GM21360 (cell line): Measurements from ENCODE around the gene C19orf44.

Source experiments
- ATAC-seq: cut with Tn5 transposase; IDR thresholded peaks from one replicate; pipeline ENCODE4 v1.9.1; 2021; ENCODE audit warnings: mild to moderate bottlenecking, moderate library complexity; ENCODE audit not compliant: unreplicated experiment

Gene C19orf44

GRCh38 chr19:16516381-16516780, 20.2 kb downstream of the C19orf44 start:
- no peak for ATAC-seq

GRCh38 chr19:16516923-16517610, 20.9 kb downstream of the C19orf44 start:
- ATAC-seq = no peak

- no peak for ATAC-seq
Observed at GRCh38 chr19:16518061-16518460, 21.9 kb downstream of the C19orf44 start.

- ATAC-seq = no peak
Observed at GRCh38 chr19:16518483-16519229, 22.5 kb downstream of the C19orf44 start.

GRCh38 chr19:16519230-16519687, 23.1 kb downstream of the C19orf44 start:
- no peak for ATAC-seq

GRCh38 chr19:16520074-16520973, 24.1 kb downstream of the C19orf44 start:
- no peak for ATAC-seq

DNA sequence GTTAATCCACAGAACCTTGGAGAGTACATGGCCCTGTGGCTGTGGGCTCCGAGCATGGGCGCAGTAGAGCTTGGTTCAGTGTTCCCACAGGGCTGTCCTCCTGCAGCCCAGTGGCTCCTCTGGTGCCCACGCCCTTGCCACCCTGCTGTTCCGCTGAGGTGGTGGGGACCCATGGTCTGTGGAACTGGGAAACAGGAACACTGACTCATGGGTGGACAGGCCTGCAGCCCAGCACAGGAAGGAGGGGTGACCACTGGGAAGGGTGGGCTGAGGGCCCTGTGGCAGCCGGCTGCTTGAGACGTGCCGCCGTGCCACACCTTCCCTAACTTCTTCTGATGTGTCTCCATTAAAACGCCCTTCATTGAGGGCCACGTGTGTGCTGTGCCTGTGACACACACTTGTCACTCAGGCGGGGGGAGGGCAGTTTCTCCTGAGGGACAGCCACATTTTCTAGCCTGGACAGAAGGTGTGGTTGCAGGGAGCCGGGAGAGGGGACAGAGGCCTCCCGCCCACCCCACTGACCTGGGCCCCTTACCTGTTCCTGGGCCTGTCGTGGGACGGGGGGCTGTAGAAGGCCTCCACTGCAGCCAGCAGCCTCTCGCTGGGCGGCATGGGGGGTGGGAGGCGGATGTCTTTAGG, 24.9 kb downstream of the C19orf44 start:
- ATAC-seq = no peak

DNA sequence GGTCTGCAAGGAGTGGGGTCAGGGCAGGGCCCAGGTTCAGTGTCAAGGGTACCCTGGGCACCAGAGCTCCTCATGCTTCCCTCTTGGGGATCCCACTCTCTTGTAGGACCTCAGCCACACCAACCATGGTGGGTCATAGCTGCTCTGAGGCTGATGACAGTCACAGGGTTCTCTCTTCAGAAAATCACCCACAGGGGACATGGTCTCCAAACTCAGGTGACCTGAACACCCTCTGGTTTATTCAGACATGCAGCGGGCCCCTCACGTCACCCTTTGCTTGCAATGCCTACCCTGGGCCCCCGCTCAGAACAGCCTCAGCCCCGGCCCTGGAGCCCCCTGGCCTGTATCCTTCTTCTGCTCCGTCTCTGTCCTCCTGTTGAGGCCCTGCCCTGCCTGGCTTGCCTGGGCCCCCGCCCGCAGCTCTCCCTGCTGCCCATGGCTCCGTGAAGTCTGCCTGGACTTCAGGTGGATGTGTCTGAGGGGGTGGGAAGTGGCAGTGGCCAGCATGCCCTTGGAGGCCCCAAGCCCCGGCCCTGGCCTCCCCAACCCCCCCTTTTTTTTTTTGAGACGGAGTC, 25.6 kb downstream of the C19orf44 start:
- no peak for ATAC-seq

DNA sequence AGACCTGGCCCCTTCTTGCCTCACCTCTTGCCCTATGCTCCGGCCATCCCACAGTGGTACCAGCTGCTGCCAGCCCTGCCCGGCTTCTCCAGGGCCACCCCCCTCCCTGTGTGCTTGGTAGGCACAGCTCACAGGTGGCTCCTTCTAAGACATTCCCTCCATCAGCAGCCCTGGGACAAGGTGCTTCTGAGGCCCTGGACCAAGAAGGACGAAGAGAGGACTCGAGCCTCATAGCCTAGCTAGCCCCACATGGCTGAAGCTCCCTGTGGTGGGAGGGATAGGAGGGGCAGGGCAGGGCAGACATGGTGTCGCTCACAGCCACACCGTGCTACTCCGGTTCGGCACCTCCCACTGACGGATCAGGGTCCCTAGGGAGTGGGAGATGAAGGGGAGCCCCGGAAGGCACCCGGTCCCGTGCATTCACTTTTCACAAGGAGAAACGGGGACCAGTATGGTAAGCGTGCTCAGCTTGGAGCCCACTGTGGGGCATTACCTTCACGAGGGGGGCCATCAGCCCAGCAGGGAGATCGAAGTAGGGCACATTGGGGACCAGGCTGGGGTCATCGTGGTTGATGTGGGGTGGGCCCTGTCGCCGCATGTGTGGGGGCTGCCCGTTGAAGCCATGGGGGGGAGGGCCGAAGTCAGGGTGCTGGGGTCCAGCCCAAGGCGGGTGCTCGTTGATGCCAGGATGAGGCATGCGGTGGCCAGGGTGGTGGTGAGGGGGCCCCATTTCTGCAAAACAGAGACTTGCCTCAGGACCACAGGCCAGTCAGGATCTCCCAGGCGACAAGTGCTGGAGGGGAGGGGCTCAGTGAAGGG, 26.6 kb downstream of the C19orf44 start:
- no peak for ATAC-seq

- ATAC-seq = no peak
Observed at GRCh38 chr19:16524991-16525734, 29.0 kb downstream of the C19orf44 start.

DNA sequence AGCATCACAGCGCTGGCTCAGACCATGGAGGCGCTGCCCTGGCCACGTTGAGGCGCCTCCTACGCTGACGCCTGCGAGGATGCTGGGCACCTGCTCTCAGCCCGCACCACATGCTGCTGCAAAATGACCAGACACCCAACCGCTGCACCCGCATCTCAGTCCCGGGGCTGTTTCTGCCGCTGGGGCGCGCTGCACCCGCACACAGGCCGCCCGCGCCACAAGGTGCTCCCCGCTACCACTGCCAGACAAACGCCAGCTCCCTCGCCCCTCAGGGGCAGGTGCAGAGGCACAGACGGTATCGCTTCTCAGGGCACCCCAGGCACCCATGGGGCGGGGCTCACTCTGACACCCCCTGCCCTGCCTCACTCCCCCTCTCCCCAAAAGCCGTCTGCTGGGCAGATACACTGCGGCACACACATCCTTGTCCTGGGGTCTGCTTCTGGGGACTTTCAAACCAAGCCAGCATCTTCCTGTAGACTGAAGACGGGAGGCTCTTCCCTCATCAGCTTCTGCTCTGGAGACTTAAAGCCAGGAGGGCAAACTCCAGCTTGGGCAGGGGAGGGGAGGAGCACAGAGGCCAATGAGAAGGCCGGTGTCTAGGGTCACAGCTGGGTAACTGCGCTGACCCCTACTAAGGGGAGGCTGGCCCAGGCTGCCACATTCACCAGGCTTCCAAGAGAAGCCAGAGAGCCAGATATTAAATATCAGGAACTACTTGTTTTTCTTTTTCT, 29.7 kb downstream of the C19orf44 start:
- ATAC-seq = no peak

DNA sequence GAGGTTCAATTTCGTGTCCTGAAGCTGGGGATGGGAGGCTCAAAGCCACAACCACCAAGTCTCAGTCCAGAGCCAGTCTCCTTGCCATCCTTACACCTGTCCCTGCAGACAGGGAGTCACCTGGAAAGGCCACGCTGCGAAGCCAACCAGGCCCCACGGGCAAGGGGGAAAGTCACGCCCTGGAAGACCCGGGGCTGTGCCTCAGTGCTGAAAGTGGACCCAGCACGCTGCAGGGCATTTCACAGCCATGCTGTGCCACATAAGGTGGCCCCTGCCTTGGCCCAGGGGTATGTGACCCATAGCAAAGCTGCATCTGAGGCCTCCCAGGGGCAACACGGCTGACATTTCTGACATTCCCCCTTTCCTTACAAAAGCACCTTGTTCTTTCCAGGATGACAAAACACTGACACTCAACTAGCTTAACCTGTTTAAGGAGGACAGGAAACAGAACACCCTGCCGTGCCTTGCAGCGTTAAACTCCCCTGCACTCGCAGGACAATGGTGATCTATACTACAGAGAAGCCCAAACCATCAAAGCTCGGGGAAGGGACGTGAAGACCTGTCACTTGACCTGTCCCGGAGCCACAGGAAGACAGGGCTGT, 31.2 kb downstream of the C19orf44 start:
- no peak for ATAC-seq

DNA sequence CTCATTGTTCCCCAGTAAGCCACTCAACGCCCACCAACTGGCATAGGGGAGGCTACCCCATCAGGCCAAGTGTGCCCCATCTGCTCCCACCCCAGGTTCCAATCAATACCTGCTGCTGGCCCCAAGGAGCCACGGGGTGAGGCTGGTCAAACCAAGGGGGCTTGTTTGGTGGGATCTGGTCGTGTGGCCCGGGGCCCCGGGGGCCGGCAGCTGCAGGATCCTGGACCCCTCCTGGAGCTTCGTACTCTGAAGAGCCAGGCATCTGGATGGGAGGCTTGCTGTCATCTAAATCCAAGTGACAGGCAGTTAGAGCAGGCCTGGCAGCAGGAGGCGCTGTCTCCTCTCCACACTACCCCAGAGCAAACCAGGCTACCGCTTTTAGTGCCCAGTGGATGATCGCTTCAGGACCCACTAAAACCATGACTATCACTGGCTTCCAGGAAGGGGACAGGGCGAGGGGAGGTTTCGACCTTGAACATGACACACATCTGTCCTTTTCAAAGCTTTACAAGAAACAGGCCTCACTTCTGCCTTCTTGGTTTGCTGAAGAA, 31.9 kb downstream of the C19orf44 start:
- no peak for ATAC-seq

- no peak for ATAC-seq
Observed at GRCh38 chr19:16529466-16530144, 33.4 kb downstream of the C19orf44 start.

- no peak for ATAC-seq
Observed at GRCh38 chr19:16530540-16531379, 34.6 kb downstream of the C19orf44 start.

DNA sequence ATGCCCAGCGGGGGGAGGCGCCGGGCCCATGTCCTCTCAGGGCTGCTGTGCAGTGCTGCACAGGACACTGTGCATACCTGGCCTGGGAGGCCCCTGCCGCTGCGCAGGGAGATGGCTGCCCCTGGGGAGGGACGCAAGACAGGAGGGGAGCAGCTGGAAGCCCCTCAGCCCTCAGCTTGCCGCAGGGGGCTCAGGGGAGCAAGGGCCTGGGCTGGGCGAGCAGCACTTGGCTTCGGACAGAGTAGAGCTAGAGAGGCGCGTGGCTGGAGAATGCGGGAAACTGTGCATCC, 35.1 kb downstream of the C19orf44 start:
- no peak for ATAC-seq
